ENCODE data around the gene TMEM87B.

DNA sequence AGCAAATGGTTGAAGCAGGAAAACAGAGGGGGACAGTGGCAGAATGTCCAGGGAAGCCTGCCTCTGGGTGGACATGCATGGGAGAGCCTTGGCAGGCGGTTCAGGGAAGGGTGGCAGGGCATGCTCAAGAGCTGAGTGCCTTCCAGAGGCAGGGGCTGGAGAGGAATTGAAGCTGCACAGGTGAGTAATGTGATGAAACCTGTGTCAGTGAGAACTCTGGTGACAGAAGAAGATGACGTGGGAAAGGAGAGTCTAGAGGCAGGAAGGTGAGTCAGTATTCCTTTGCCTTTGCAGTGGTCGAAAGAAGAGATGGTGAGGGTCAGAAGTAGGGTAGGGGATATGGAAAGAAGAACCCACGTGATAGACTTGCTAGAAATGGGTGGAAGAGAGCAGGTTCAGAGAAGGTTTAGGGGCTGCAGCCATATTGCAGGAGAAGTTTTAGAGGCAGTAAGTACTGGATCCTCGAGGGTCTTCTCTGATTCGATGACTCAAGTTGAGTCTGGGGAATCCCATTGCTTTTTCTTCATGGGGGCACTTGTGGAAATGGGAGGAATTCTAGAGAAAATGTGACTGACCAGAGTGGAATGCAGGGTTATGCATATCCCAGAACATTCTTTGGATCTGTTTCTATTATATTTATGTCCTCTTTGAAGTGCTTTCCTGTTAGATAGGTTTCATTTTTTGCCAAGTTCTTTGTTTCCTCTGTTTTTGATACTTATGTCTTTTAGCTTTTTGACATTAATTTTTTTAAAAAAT is 37.4 kb downstream of the TMEM87B start:
- TF ChIP-seq, protein P1, sequence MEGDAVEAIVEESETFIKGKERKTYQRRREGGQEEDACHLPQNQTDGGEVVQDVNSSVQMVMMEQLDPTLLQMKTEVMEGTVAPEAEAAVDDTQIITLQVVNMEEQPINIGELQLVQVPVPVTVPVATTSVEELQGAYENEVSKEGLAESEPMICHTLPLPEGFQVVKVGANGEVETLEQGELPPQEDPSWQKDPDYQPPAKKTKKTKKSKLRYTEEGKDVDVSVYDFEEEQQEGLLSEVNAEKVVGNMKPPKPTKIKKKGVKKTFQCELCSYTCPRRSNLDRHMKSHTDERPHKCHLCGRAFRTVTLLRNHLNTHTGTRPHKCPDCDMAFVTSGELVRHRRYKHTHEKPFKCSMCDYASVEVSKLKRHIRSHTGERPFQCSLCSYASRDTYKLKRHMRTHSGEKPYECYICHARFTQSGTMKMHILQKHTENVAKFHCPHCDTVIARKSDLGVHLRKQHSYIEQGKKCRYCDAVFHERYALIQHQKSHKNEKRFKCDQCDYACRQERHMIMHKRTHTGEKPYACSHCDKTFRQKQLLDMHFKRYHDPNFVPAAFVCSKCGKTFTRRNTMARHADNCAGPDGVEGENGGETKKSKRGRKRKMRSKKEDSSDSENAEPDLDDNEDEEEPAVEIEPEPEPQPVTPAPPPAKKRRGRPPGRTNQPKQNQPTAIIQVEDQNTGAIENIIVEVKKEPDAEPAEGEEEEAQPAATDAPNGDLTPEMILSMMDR (IDR thresholded peaks at IDR 0.05), result no peak
- no peak for TF ChIP-seq POLR2A (IDR thresholded peaks at IDR 0.05)

All from thyroid gland (tissue), 4 donors.